ENCODE measurements around the gene CABP4.
"Not testable (repeated sequence)": the region's sequence is repeated elsewhere in the genome, so short reads cannot be mapped to it uniquely, and the experiment has no call there.

CABP4 gene

GRCh38 chr11:67456068-67456705, 1.0 kb downstream of the CABP4 start:
- no peak for DNase-seq

- DNase-seq: no peak
Measured at GRCh38 chr11:67457453-67457852, 2.3 kb downstream of the CABP4 start.

DNA sequence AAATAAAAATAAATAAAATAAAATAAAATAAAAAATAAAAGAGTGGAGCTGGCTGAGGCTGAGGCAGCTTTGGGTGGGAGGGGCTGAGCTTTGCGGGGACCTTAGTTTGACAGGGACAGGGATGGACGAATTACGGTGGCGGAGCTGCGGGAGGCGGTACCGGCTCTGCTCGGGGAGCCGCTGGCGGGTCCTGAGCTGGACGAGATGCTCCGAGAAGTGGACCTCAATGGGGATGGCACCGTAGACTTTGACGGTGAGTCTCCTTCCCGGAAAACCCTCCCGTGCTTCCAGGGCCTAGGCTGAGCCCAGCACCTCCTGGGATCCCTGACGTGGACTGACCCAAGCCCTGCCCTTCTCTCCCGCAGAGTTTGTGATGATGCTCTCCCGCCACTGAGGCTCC, 3.1 kb downstream of the CABP4 start:
- no peak for DNase-seq

- DNase-seq: no peak
Measured at GRCh38 chr11:67463186-67463585, 8.0 kb downstream of the CABP4 start.

- DNase-seq: no peak
Measured at GRCh38 chr11:67463680-67464410, 8.7 kb downstream of the CABP4 start.

- peak; percentile 86 for DNase-seq
Measured at GRCh38 chr11:67464411-67465188, 9.4 kb downstream of the CABP4 start.

- DNase-seq: no peak
Measured at GRCh38 chr11:67465189-67465510, 10.0 kb downstream of the CABP4 start.

DNA sequence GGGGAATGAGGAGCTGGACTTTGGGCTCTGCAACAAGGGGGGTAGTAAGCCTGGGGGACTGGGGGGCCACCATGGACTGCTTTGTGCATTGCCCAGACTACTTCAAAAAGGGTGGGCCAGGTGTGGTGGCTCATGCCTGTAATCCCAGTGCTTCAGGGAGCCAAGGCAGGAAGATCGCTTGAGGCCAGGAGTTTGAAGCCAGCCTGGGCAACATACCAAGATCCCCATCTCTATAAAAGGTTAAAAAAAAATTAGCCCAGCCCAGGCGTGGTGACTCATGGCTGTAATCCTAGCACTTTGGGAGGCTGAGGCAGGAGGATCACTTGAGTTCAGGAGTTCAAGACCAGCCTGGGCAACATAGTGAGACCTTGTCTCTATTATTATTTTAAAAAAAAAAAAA, 10.4 kb downstream of the CABP4 start:
- not testable (repeated sequence) for DNase-seq

GRCh38 chr11:67466367-67466766, 11.2 kb downstream of the CABP4 start:
- no peak for DNase-seq

DNA sequence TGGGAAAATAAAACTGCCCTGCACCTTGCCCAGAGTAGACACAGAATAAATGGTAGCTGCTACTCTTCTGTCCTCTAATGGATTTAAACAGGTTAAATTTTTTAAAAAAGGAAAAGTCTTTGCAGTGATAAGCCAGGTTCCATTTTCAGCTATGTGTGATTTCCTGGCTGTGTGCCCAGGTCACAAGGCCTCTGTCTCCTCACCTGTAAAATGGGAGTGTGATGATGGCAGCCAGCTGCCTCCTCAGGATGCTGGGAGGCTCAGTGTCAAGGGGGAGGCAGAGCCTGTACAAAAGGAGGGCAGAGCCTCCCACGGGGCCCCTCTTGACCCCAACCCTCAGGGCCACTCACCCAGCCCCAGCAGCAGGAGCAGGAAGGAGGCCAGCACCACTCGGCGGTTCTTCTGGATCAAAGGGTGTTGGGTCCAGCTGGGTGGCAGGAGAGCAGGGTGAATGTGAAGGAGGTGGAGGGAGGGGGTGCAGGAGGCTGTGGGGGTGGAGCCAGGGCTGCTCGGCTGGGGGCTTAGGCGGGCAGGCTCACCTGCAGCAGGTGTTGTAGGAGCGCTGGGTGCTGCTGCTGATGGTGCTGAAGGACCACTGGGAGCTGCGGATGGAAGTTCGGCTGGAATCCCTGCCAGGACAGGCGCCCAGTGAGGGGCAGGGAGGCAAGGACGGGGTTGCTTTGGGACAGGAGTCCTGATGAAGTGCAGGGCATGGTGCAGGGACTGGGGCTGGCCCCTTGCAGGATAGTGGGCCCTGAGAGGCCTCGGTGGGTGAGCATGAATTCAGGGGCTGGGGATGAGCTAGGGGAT, 12.0 kb downstream of the CABP4 start:
- no peak for DNase-seq

DNA sequence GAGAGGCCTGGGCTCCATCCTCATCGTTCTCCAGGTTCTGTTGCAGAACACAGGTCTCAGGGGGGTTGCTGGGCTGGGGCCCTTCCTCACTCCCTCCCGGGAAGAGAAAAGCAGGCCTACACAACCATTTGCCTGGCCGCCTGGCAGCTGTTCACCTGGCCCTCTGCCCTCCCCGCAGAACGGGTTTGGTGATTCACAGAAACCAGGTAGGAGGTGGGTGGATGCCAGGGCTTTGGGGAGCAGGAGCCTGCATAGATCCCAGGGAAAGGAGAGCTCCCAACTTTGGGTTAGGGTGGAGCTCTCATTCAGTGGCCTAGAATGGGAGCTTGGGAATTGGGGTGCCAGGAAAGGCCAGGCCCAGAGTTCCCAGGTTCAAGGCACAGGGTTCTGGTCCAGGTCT, 12.9 kb downstream of the CABP4 start:
- no peak for DNase-seq

- DNase-seq: no peak
Measured at GRCh38 chr11:67468456-67468758, 13.3 kb downstream of the CABP4 start.

DNA sequence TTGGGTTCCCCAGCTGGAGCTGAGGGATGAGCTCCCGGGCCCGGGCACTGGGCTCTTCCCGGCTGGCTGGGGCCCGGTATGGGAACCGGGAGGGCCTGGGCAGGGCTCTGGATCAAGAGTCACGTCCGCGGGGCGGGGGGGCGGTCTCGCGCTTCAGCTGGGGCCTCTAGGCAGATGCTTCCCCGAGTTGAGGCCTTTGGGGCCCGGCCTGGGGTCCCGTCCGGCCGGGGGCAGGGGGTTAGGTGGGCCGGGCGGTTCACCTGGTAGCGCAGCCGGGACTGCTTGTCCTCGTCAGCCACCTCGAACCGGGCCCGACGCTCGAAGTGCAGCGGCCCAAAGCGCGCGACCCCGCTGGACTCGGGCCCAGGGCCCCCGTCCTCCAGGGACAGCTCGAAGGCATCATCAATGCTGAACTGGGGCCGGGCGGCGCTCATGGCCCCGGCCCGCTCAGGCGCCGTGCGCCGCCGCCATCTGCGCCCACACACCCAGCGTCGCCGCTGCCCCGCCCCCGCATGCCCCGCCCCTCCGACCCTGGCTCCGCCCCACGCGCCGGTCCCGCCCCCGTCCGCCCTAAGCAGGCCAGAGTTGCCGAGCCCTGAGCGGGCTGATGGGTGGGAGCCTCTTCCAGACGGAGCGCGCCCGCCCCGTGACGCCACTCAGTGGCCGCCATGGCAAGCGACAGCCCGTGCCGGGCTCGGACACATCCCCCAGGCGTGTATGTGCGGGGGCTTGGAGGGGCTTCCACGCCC, 13.8 kb downstream of the CABP4 start, which contains the start of gene TMEM134:
TMEM134 (minus strand) TSS at position 493 of the 749 bp plus-strand sequence; CDS start at position 434, 59 bp downstream.
- peak; percentile 96 for DNase-seq

DNA sequence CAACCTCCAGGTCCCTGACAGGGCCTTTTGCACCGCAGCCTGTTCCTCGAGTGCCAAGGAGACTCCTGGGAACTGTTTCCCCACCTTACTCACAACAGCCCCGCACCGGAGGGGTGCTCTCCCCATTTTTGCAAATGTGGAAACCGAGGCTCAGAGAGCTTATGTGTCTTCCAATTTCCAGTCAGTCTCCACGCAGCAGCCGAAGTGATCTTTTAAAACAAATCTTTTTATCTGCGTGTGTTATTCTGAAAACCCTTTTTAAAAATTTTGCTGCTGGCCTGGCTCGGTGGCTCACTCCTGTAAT, 14.3 kb downstream of the CABP4 start:
- DNase-seq: no peak

DNA sequence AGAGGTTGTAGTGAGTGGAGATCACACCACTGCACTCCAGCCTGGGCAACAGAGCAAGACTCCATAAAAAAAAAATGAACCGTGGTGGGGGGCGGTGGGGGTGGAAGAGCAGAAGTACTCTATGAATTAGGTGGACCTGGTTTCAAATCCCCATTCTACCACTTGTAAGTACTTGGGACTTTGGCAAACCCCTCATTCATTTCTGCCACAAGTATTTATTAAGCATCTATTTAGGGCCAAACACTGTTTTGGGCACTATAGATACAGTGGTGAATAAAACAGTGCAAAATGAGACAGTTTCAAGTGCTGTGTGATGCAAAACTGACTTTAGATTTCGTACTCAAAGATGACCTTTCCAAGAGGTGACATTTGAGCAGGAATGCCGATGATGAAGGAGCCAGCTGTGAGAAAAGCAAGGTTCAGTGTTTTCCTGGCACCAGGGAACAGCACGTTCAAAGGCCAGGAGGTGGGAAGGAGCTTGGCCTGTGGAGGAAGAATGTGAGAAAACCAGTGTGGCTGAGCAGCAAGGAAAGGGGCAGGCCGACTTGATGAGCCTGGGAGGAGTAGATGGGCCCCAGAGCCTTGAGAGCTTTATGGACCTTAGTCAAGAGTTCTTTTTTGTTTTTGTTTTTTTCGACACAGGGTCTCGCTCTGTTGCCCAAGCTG, 15.3 kb downstream of the CABP4 start:
- no peak for DNase-seq

GRCh38 chr11:67472882-67473281, 17.7 kb downstream of the CABP4 start:
- DNase-seq: no peak

GRCh38 chr11:67476692-67477091, 21.5 kb downstream of the CABP4 start:
- DNase-seq: not testable (repeated sequence)

GRCh38 chr11:67477344-67478050, 22.3 kb downstream of the CABP4 start:
- DNase-seq: not testable (repeated sequence)

GRCh38 chr11:67482275-67482826, 27.2 kb downstream of the CABP4 start:
- DNase-seq: no peak

- peak; percentile 98 for DNase-seq
Measured at GRCh38 chr11:67482827-67483798, 28.0 kb downstream of the CABP4 start, which contains the start of gene AIP. TSS of gene AIP (plus strand) at chr11:67483026. CDS start at chr11:67483159, 133 bp downstream.

All from left hindlimb (tissue), 1 donor.